Mononuclear cell (primary cell): Measurements from ENCODE around the gene DDX51. TPM values are rescaled to one million over a fixed set of nuclear protein-coding genes. Genes with fewer than 3 reads are reported as not detected.
"Not testable (repeated sequence)": the region's sequence is repeated elsewhere in the genome, so short reads cannot be mapped to it uniquely, and the experiment has no call there.

Source experiments
- H3K27me3 ChIP-seq: 2 replicates; pipeline ENCODE4 v1.6.0; 2011; ENCODE audit warnings: low read length, control low read depth; ENCODE audit not compliant: insufficient read depth
- H3K4me1 ChIP-seq: 2 replicates; pipeline ENCODE4 v1.5.1; 2011; ENCODE audit warnings: mild to moderate bottlenecking, low read length, control low read depth; ENCODE audit not compliant: insufficient read depth
- H3K4me3 ChIP-seq: 2 replicates; pipeline ENCODE4 v1.5.1; 2011; ENCODE audit warnings: mild to moderate bottlenecking, low read length, moderate library complexity
- H3K9me3 ChIP-seq: 2 replicates; pipeline ENCODE4 v1.5.1; 2011; ENCODE audit warnings: low read depth, mild to moderate bottlenecking, control low read depth, low read length
- total RNA-seq: library from RNA; depleted of rRNA; stranded (reverse); fragments of >200 nt; gene quantifications from one replicate; pipeline ENCODE4 v1.2.3, GENCODE V29; 2012

Gene DDX51
- total RNA-seq, 1 donor: 14.8 TPM

GRCh38 chr12:132154941-132155770 is 11.0 kb upstream of the DDX51 start:
- H3K4me3 ChIP-seq: no peak overlapping the region
- H3K4me1 ChIP-seq: peaks cover 6% of the 10 kb centered on the region
- H3K27me3 ChIP-seq: no peaks in the 10 kb centered on the region
- H3K9me3 ChIP-seq: no peaks in the 10 kb centered on the region

DNA sequence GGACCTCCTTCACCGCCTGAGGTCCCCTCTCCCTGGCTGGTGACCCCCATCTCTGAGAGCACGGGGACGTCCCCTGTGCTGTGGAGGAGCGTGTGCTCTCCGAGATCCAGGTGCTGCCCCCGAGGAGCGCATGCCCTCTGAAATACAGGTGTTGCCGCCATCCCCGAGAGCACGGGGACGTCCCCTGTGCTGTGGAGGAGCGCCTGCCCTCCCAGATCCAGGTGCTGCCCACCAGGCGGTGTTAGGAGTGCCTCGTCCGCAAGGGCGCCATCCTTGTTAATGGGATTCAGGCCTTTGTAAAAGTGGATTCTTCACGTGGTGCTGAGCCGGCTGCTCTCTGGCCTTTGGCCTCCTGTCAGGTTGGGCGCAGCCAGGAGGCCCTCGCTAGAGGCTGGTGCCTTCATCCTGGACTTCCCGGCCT is 10.2 kb upstream of the DDX51 start:
- Histone ChIP-seq H3K27me3 (no peaks in the 10 kb centered on the region), H3K9me3 (no peaks in the 10 kb centered on the region), H3K4me1 (peaks cover 6% of the 10 kb centered on the region), H3K4me3 (no peak overlapping the region)

DNA sequence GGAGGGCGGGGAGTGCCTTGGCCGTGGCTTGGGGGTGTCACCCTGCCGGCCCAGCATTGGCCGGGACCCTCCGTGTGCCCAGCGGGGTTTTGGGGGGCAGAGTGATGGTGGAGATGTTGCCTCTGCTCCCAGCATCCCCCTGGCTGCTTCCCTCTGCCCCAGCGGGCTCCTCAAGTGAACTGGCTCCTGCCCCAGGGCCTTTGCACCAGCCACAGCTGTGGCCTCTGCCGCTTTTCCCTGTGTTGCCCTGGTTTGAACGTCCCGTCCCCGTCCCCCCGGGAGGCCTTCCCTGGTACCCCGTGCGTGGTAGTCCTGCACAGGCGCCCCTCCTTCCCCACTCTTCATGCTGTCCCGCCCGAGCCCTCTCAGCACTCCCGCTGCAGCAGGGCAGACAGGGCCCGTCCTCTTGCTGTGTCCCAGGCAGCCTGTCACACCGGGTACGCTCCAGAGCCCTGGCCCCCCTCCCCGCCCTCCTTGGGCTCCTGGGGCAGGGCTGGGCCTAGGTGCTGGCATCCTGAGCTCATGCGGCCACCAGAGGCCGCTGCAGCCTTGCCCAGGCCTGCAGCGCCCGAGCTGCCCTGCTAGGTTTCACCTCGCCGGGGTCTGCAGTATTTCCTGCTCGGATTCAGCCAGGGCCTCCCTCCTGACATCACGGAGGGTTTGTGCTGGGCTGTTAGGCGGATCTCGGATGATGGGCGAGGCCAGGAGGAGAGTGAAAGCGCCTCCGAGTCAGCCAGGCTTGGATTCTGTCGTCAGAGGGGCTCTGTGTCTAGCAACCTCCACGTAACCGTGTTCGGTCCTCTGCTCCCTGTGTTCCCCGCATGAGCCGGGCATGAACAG is 9.6 kb upstream of the DDX51 start:
- Histone ChIP-seq H3K4me3 (no peak overlapping the region), H3K4me1 (peaks cover 6% of the 10 kb centered on the region), H3K9me3 (no peaks in the 10 kb centered on the region), H3K27me3 (no peaks in the 10 kb centered on the region)

DNA sequence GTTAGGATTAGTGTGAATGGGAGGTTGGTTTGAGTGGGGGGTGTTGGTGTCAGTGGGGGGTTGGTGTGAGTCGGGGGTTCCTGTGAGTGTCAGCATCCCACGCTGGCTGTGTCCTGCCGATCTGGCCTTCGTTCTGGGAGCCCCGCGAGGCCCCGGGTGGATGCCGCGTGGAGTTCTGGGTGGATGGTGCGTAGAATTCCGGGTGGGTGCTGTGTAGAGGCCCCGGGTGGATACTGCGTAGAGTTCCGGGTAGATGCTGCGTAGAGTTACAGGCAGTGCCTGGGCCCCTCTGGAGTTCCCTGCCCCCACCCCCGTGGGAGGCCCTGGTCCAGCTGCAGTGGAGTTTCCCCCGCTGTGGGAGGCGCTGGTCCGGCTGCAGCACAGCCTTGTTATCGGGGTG is 8.8 kb upstream of the DDX51 start:
- no peaks in the 10 kb centered on the region for H3K9me3 ChIP-seq
- no peaks in the 10 kb centered on the region for H3K27me3 ChIP-seq
- peaks cover 6% of the 10 kb centered on the region for H3K4me1 ChIP-seq
- H3K4me3 ChIP-seq: no peak overlapping the region

- no peaks in the 10 kb centered on the region for H3K9me3 ChIP-seq
- H3K4me3 ChIP-seq: no peak overlapping the region
- H3K27me3 ChIP-seq: no peaks in the 10 kb centered on the region
- H3K4me1 ChIP-seq: peaks cover 6% of the 10 kb centered on the region
These were observed 8.3 kb upstream of the DDX51 start for GRCh38 chr12:132152411-132152821.

- peaks cover 6% of the 10 kb centered on the region for H3K4me1 ChIP-seq
- no peaks in the 10 kb centered on the region for H3K27me3 ChIP-seq
- H3K9me3 ChIP-seq: no peaks in the 10 kb centered on the region
- no peak overlapping the region for H3K4me3 ChIP-seq
These were observed 7.8 kb upstream of the DDX51 start for GRCh38 chr12:132151766-132152410.

DNA sequence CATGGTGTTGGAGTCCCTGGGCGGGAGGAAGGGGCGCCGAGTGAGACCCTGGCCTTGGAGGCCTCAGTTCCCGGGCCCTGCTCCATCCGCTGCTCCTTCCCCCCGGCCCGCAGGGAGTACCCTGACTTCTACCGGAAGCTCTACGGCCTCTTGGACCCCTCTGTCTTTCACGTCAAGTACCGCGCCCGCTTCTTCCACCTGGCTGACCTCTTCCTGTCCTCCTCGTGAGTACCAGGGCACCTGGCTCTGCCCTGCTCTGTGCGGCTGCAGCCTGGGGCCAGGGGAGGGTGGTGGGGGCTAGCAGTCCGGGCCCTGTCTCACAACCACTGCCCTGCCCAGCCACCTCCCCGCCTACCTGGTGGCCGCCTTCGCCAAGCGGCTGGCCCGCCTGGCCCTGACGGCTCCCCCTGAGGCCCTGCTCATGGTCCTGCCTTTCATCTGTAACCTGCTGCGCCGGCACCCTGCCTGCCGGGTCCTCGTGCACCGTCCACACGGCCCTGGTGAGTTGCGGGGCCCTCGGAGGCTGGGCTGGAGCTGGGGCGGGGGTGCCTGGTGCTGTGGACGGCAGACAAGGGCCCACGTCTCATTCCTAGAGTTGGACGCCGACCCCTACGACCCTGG is 7.1 kb upstream of the DDX51 start:
- Histone ChIP-seq H3K27me3 (no peaks in the 10 kb centered on the region), H3K4me3 (no peak overlapping the region), H3K9me3 (no peaks in the 10 kb centered on the region), H3K4me1 (peaks cover 6% of the 10 kb centered on the region)

DNA sequence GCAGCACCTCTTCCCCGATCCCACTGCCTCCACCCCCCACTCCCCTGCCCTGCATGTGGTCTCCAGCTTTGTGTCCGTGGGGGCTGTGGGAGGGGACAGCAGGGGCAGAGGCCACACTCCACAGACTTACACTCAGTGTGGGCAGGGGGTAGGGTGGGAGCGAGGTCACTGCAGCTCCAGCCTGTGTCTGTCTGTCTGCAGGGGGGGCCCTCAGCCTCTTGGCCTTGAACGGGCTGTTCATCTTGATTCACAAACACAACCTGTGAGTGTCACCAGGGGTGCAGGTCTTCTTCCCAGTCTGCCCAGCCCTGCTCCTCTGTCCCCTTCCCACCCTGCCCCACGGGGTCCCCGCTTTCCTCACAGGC is 6.6 kb upstream of the DDX51 start:
- no peaks in the 10 kb centered on the region for H3K9me3 ChIP-seq
- H3K4me1 ChIP-seq: peaks cover 8% of the 10 kb centered on the region
- H3K4me3 ChIP-seq: no peak overlapping the region
- no peaks in the 10 kb centered on the region for H3K27me3 ChIP-seq

DNA sequence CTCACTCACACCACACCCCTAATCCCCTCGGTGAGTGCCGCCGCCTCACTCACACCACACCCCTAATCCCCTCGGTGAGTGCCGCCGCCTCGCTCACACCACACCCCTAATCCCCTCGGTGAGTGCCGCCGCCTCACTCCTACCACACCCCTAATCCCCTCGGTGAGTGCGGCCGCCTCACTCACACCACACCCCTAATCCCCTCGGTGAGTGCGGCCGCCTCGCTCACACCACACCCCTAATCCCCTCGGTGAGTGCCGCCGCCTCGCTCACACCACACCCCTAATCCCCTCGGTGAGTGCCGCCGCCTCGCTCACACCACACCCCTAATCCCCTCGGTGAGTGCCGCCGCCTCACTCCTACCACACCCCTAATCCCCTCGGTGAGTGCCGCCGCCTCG is 5.4 kb upstream of the DDX51 start:
- H3K27me3 ChIP-seq, H3K9me3 ChIP-seq, H3K4me3 ChIP-seq: not testable (repeated sequence)
- peaks cover 19% of the 10 kb centered on the region for H3K4me1 ChIP-seq

- no peaks in the 10 kb centered on the region for H3K9me3 ChIP-seq
- H3K4me1 ChIP-seq: peaks cover 15% of the 10 kb centered on the region
- H3K27me3 ChIP-seq: no peaks in the 10 kb centered on the region
- no peak overlapping the region for H3K4me3 ChIP-seq
These were observed 4.4 kb upstream of the DDX51 start for GRCh38 chr12:132148368-132149045.

DNA sequence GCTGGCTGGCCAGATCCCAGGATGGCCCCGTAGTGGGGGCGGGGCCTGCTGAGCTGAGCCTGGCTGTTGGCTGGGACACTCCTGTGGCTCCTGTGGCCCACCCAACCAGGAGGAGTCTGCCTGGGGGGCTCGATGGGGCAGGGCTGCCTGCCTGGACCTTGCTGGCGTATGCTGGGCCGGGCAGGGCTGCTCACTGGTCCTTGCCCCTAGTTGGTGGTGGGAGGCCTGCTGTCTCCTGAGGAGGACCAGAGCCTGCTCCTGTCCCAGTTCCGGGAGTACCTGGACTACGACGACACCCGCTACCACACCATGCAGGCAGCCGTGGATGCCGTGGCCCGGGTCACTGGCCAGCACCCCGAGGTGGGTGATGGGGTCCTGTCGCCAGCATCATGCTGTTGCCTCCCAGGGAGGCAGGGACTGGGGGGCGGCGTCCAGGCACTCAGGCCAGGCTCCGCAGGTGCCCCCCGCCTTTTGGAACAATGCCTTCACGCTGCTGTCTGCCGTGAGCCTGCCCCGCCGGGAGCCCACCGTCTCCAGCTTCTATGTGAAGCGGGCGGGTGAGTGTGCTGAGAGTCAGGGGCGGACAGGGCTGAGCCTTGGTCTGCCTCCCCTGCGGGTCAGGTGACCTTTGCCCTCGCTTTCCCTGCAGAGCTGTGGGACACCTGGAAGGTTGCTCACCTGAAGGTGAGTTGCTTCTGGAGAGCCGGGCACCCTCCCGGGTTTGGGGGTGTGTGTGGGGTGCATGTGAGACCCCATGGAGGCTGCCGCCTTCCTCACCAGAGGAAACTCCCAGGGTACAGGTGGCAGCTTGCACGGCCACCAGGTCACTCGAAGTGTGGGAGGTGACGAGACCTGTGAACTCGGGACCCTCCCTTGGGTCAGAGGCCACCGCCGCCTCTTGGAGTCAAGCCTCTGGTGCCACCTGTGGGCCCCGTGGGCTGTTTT is 3.6 kb upstream of the DDX51 start:
- H3K4me3 ChIP-seq: no peak overlapping the region
- H3K9me3 ChIP-seq: no peaks in the 10 kb centered on the region
- peaks cover 23% of the 10 kb centered on the region for H3K4me1 ChIP-seq
- H3K27me3 ChIP-seq: no peaks in the 10 kb centered on the region

DNA sequence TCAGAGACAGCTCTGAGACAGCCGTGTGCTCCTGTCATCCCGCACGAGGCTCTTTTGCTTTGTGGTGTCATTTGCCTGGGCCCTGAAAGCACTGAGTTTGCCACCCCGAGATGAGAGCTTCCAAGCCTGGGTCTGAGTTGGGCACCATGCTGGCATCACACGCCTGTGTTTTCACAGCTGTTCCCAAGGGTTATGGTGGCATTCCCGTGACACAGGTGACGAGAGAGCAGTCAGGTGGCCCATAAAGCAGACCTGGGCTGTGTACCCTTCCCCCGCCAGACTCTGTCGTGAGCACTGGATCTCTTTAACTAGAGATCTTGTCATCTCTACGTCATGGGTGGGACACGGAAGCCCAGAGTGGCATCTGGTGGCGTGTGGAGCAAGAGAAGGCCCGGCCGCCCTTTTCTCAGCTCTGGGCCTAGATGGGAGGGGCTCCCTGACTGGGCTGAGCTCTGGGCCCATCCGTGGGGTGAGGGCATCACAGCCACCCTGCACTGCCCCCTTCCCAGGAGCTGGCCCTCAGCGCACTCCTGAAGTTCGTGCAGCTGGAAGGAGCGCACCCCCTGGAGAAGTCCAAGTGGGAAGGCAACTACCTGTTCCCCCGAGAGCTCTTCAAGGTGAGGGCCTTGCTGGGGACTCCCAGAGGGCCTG is 2.8 kb upstream of the DDX51 start:
- no peaks in the 10 kb centered on the region for H3K9me3 ChIP-seq
- H3K27me3 ChIP-seq: no peaks in the 10 kb centered on the region
- H3K4me1 ChIP-seq: peaks cover 27% of the 10 kb centered on the region
- no peak overlapping the region for H3K4me3 ChIP-seq

DNA sequence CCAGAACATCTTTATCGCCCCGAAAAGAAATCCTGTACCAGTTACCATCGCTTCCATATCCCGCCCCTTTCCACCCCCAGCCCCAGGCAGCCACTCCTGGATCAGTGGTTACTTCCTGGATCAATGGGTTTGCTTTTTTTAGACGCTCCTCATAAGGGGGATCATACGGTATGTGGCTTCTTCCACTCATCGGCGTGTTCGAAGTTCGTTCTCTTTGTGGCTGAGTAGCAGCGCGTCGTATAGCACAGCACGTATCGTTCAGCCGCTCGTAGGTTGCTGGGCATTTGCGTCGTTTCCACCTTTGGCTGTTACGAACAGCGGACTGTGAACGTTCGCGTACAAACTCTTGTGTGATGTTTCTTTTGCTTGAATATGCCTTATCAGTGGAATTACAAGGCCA is 2.0 kb upstream of the DDX51 start:
- peaks cover 27% of the 10 kb centered on the region for H3K4me1 ChIP-seq
- H3K4me3 ChIP-seq: no peak overlapping the region
- no peaks in the 10 kb centered on the region for H3K27me3 ChIP-seq
- no peaks in the 10 kb centered on the region for H3K9me3 ChIP-seq
